Mesendoderm (in vitro differentiated cells): ENCODE data around the gene SPRTN.

Experiments used
- DNase-seq: peaks from one replicate; pipeline ENCODE4 v3.0.0; 2013
- H2AK5ac ChIP-seq: 2 replicates; pipeline ENCODE4 v1.6.1; 2013; ENCODE audit warnings: low read length, inconsistent platforms
- H2BK120ac ChIP-seq: 2 replicates; pipeline ENCODE4 v1.6.1; 2013; ENCODE audit warnings: low read depth, mild to moderate bottlenecking, low read length, moderate library complexity, mixed read lengths
- H2BK15ac ChIP-seq: replicated peaks from 2 replicates; pipeline ENCODE4 v1.6.1; 2013; ENCODE audit warnings: low read depth, mild to moderate bottlenecking, moderate library complexity
- H2BK5ac ChIP-seq: 2 replicates; pipeline ENCODE4 v1.6.1; 2013; ENCODE audit warnings: low read length, inconsistent platforms
- H3K18ac ChIP-seq: 2 replicates; pipeline ENCODE4 v1.6.1; 2013; ENCODE audit warnings: mild to moderate bottlenecking, low read length, mixed read lengths
- H3K23ac ChIP-seq: one replicate; pipeline ENCODE4 v1.6.1; 2013; ENCODE audit warnings: low read length
- H3K27ac ChIP-seq: 2 replicates; pipeline ENCODE4 v1.5.1; 2013; ENCODE audit warnings: low read depth, mild to moderate bottlenecking, inconsistent platforms, low read length, moderate library complexity
- H3K27me3 ChIP-seq: 2 replicates; pipeline ENCODE4 v1.6.1; 2013; ENCODE audit warnings: low read length, control low read depth, mild to moderate bottlenecking, inconsistent platforms; ENCODE audit not compliant: insufficient read depth, poor library complexity
- H3K36me3 ChIP-seq: 2 replicates; pipeline ENCODE4 v1.6.1; 2013; ENCODE audit warnings: low read length, inconsistent platforms; ENCODE audit not compliant: control insufficient read depth, insufficient read depth
- H3K4ac ChIP-seq: one replicate; pipeline ENCODE4 v1.6.1; 2013; ENCODE audit warnings: low read depth, mild to moderate bottlenecking, low read length, moderate library complexity
- H3K4me1 ChIP-seq: 2 replicates; pipeline ENCODE4 v1.6.1; 2013; ENCODE audit warnings: low read depth, low read length, inconsistent platforms; ENCODE audit not compliant: control insufficient read depth
- H3K4me2 ChIP-seq: 2 replicates; pipeline ENCODE4 v1.6.1; 2013; ENCODE audit warnings: low read length
- H3K4me3 ChIP-seq: 2 replicates; pipeline ENCODE4 v1.5.1; 2013; ENCODE audit warnings: mild to moderate bottlenecking, low read length
- H3K56ac ChIP-seq: one replicate; pipeline ENCODE4 v1.6.1; 2013; ENCODE audit warnings: low read length
- H3K79me1 ChIP-seq: 2 replicates; pipeline ENCODE4 v1.6.1; 2013; ENCODE audit warnings: low read length, inconsistent platforms
- H3K79me2 ChIP-seq: 2 replicates; pipeline ENCODE4 v1.6.1; 2013; ENCODE audit warnings: mild to moderate bottlenecking, low read length; ENCODE audit not compliant: control insufficient read depth, insufficient read depth
- H3K9ac ChIP-seq: 2 replicates; pipeline ENCODE4 v1.6.1; 2013; ENCODE audit warnings: low read length, inconsistent platforms
- H4K5ac ChIP-seq: one replicate; pipeline ENCODE4 v1.6.1; 2013; ENCODE audit warnings: low read length
- H4K8ac ChIP-seq: one replicate; pipeline ENCODE4 v1.6.1; 2013; ENCODE audit warnings: low read depth, mild to moderate bottlenecking, control low read depth, low read length, moderate library complexity
- WGBS: extraction: QIAGEN DNeasy Blood & Tissue Kit; methylation state at CpG from one replicate; pipeline ENCODE4 v1.1.7; 2013; ENCODE audit warnings: low lambda C conversion rate, missing lambda C conversion rate; ENCODE audit not compliant: insufficient coverage; ENCODE audit errors: extremely low coverage; 5-methylcytosine and 5-hydroxymethylcytosine counted together

Gene SPRTN

DNA sequence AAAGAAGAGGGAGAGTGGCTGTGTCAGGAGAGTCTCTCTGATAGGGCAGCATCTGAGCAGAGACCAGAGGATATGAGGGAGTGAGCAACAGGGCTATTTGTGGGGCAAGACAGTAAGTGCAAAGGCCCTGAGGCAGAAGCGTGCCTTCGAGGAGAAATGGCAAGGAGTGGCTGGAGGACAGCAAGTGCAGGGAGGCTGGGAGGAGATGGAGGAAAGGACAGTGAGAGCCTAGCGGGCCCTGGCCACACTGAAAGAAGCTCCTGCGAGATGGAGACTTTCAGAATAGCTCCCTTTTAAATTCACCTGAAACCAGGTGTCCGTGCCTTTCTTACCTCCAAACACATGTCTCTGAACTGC is 25.7 kb upstream of the SPRTN start:
- no peak overlapping the region for H2BK120ac ChIP-seq
- H3K4me3 ChIP-seq = no peak overlapping the region
- no peak overlapping the region for H3K4me2 ChIP-seq
- no peaks in the 10 kb centered on the region for H3K27me3 ChIP-seq
- H3K27ac ChIP-seq = no peak overlapping the region
- no peaks in the 10 kb centered on the region for H3K79me1 ChIP-seq
- no peak overlapping the region for H2BK15ac ChIP-seq
- no peaks in the 10 kb centered on the region for H3K79me2 ChIP-seq
- H3K56ac ChIP-seq = no peak overlapping the region
- no peak overlapping the region for H4K5ac ChIP-seq
- no peak overlapping the region for H3K23ac ChIP-seq
- no peak overlapping the region for H4K8ac ChIP-seq
- no peak overlapping the region for H2BK5ac ChIP-seq
- H3K4me1 ChIP-seq = no peaks in the 10 kb centered on the region
- no peak overlapping the region for H2AK5ac ChIP-seq
- no CpG with 5 or more reads among the region's 5 CpGs for WGBS
- DNase-seq = no peak
- no peaks in the 10 kb centered on the region for H3K36me3 ChIP-seq
- no peak overlapping the region for H3K18ac ChIP-seq
- H3K9ac ChIP-seq = no peak overlapping the region
- no peak overlapping the region for H3K4ac ChIP-seq

DNA sequence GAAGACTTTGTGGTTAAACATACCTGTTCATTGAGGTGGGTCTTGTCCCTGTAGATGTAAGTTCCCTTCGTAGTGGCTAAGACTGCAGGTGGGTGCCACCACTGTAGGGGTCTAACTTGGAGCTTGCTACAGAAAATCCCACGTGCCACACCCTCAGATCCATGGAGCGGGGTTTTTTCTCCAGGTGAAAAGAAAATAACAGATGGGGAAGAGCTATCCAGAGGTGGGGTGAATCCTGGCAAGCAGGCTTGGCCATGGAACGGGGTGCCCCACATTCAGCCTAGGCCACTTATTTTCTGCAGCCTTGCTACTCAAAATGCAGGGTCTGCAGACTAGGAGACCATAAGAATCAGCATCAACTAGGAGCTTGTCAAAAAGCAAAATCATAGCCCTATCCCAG is 24.4 kb upstream of the SPRTN start:
- no peaks in the 10 kb centered on the region for H3K27me3 ChIP-seq
- no peak for DNase-seq
- H2AK5ac ChIP-seq = no peak overlapping the region
- no peak overlapping the region for H4K5ac ChIP-seq
- no peak overlapping the region for H2BK15ac ChIP-seq
- H4K8ac ChIP-seq = no peak overlapping the region
- H3K79me1 ChIP-seq = no peaks in the 10 kb centered on the region
- no peaks in the 10 kb centered on the region for H3K36me3 ChIP-seq
- H3K79me2 ChIP-seq = no peaks in the 10 kb centered on the region
- H3K4me2 ChIP-seq = no peak overlapping the region
- no peak overlapping the region for H3K18ac ChIP-seq
- no peak overlapping the region for H3K4ac ChIP-seq
- H3K4me1 ChIP-seq = no peaks in the 10 kb centered on the region
- H2BK5ac ChIP-seq = no peak overlapping the region
- WGBS = no CpG with 5 or more reads among the region's 4 CpGs
- no peak overlapping the region for H3K9ac ChIP-seq
- no peak overlapping the region for H3K23ac ChIP-seq
- H2BK120ac ChIP-seq = no peak overlapping the region
- no peak overlapping the region for H3K4me3 ChIP-seq
- H3K56ac ChIP-seq = no peak overlapping the region
- H3K27ac ChIP-seq = no peak overlapping the region

DNA sequence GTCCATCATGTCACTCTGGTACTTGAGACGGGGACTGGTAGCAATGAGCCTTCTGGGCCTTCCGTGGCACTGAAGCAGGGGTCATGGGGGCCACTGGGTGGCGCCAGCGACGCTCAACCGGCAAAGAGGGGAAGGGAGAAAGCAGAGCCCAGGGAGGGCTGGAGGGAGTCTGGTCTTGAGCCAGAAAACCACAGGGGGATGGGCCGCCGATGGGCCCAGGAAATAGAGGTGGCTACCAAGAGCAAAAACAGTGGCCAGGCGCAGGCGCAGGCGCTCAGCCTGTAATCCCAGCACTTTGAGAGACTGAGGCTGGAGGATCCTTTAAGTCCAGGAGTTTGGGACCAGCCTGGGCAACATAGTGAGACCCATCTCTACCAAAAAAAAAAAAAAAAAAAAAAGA is 22.2 kb upstream of the SPRTN start:
- no peak overlapping the region for H4K8ac ChIP-seq
- H3K27ac ChIP-seq = no peak overlapping the region
- no peak overlapping the region for H3K56ac ChIP-seq
- no peak overlapping the region for H2AK5ac ChIP-seq
- no peaks in the 10 kb centered on the region for H3K79me2 ChIP-seq
- no peak overlapping the region for H3K4me3 ChIP-seq
- H3K4me2 ChIP-seq = no peak overlapping the region
- H2BK5ac ChIP-seq = no peak overlapping the region
- H2BK120ac ChIP-seq = no peak overlapping the region
- H3K23ac ChIP-seq = no peak overlapping the region
- H4K5ac ChIP-seq = no peak overlapping the region
- no peak overlapping the region for H3K18ac ChIP-seq
- no peaks in the 10 kb centered on the region for H3K4me1 ChIP-seq
- no peaks in the 10 kb centered on the region for H3K36me3 ChIP-seq
- no peak overlapping the region for H3K4ac ChIP-seq
- peak; percentile 79 for DNase-seq
- no peaks in the 10 kb centered on the region for H3K27me3 ChIP-seq
- no CpG with 5 or more reads among the region's 11 CpGs for WGBS
- no peaks in the 10 kb centered on the region for H3K79me1 ChIP-seq
- no peak overlapping the region for H2BK15ac ChIP-seq
- no peak overlapping the region for H3K9ac ChIP-seq

DNA sequence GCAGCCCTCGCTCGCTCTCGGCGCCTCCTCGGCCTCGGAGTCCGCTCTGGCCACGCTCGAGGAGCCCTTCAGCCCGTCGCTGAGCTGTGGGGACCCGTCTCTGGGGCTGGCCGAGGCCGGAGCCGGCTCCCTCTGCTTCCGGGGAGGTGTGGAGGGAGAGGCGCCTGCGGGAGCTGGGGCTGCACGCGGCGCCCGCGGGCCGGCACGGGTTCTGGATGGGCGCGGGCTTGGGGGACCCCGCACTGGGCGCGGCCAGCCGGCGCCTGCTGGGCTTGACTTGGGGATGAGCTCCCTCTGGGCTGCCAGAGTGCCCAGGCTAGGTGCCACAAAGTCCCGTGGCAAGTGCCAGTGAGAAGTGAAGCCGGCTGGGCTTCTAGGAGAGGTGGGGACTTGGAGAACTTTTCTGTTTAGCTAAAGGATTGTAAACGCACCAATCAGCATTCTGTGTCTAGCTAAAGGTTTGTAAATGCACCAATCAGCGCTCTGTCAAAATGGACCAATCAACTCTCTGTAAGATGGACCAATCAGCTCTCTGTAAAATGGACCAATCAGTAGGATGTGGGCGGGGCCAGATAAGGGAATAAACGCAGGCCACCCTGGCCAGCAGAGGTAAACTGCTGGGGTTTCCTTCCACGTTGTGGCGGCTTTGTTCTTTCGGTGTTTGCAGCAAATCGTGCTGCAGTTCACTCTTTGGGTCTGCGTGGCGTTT is 20.6 kb upstream of the SPRTN start:
- WGBS = no CpG with 5 or more reads among the region's 44 CpGs
- Histone ChIP-seq H2BK15ac (no peak overlapping the region), H3K4ac (no peak overlapping the region), H4K5ac (no peak overlapping the region), H3K18ac (no peak overlapping the region), H2AK5ac (no peak overlapping the region), H4K8ac (no peak overlapping the region), H2BK120ac (no peak overlapping the region), H3K4me2 (no peak overlapping the region), H2BK5ac (no peak overlapping the region), H3K4me3 (no peak overlapping the region), H3K23ac (no peak overlapping the region), H3K79me1 (no peaks in the 10 kb centered on the region), H3K79me2 (no peaks in the 10 kb centered on the region), H3K27ac (no peak overlapping the region), H3K36me3 (no peaks in the 10 kb centered on the region), H3K4me1 (no peaks in the 10 kb centered on the region), H3K56ac (no peak overlapping the region), H3K27me3 (no peaks in the 10 kb centered on the region), H3K9ac (no peak overlapping the region)
- no peak for DNase-seq

DNA sequence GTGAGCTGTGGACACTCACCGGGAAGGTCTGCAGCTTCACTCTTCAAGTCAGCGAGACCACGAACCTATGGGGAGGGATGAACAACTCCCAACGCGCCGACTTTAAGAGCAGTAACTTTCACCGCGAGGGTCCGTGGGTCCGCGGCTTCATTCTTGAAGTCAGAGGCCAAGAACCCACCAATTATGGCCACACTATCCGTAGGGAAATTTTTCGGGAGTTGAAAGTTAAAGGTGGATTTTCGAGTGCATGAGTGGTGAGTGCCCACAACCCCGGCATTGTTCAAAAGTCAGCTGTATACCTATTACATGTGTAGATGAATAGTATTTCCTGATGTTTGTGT is 20.1 kb upstream of the SPRTN start:
- H2BK15ac ChIP-seq = no peak overlapping the region
- no peak overlapping the region for H2AK5ac ChIP-seq
- WGBS = no CpG with 5 or more reads among the region's 15 CpGs
- no peak overlapping the region for H3K9ac ChIP-seq
- no peak overlapping the region for H3K56ac ChIP-seq
- DNase-seq = no peak
- H3K23ac ChIP-seq = no peak overlapping the region
- H3K18ac ChIP-seq = no peak overlapping the region
- H3K4me1 ChIP-seq = no peaks in the 10 kb centered on the region
- no peak overlapping the region for H3K4ac ChIP-seq
- H3K79me2 ChIP-seq = no peaks in the 10 kb centered on the region
- no peaks in the 10 kb centered on the region for H3K27me3 ChIP-seq
- H4K8ac ChIP-seq = no peak overlapping the region
- H3K27ac ChIP-seq = no peak overlapping the region
- no peak overlapping the region for H2BK5ac ChIP-seq
- no peak overlapping the region for H2BK120ac ChIP-seq
- no peaks in the 10 kb centered on the region for H3K79me1 ChIP-seq
- H3K4me2 ChIP-seq = no peak overlapping the region
- no peak overlapping the region for H3K4me3 ChIP-seq
- no peak overlapping the region for H4K5ac ChIP-seq
- no peaks in the 10 kb centered on the region for H3K36me3 ChIP-seq

DNA sequence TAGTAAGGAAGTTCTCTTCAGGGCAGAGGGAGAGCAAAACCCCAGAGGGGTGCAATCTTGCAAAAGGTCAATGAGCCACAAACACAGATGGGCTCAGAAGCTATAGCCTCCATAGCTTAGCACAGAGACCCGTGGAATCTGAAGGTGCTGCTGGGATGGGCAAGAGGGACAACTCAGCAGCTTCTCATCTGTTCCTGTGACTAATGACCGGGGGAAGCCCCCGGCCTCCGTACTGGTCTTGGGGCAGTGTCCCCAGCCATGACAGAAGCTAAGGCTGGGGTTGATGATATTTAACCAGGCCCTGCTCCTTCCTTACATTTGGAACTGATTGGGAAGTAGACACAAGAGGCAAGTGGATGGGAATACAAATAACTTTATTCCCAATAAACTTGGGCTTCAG is 19.5 kb upstream of the SPRTN start:
- no peak overlapping the region for H2AK5ac ChIP-seq
- no peak overlapping the region for H2BK120ac ChIP-seq
- no peak overlapping the region for H3K9ac ChIP-seq
- no peak overlapping the region for H2BK15ac ChIP-seq
- no peaks in the 10 kb centered on the region for H3K36me3 ChIP-seq
- H3K27ac ChIP-seq = no peak overlapping the region
- H4K8ac ChIP-seq = no peak overlapping the region
- no peaks in the 10 kb centered on the region for H3K4me1 ChIP-seq
- DNase-seq = no peak
- no peak overlapping the region for H3K4me3 ChIP-seq
- H3K18ac ChIP-seq = no peak overlapping the region
- H2BK5ac ChIP-seq = no peak overlapping the region
- WGBS = no CpG with 5 or more reads among the region's 4 CpGs
- no peaks in the 10 kb centered on the region for H3K79me2 ChIP-seq
- no peak overlapping the region for H4K5ac ChIP-seq
- H3K56ac ChIP-seq = no peak overlapping the region
- H3K4me2 ChIP-seq = no peak overlapping the region
- H3K4ac ChIP-seq = no peak overlapping the region
- no peak overlapping the region for H3K23ac ChIP-seq
- no peaks in the 10 kb centered on the region for H3K79me1 ChIP-seq
- H3K27me3 ChIP-seq = no peaks in the 10 kb centered on the region
